ENCODE measurements around the gene UBE2S.

Gene UBE2S

DNA sequence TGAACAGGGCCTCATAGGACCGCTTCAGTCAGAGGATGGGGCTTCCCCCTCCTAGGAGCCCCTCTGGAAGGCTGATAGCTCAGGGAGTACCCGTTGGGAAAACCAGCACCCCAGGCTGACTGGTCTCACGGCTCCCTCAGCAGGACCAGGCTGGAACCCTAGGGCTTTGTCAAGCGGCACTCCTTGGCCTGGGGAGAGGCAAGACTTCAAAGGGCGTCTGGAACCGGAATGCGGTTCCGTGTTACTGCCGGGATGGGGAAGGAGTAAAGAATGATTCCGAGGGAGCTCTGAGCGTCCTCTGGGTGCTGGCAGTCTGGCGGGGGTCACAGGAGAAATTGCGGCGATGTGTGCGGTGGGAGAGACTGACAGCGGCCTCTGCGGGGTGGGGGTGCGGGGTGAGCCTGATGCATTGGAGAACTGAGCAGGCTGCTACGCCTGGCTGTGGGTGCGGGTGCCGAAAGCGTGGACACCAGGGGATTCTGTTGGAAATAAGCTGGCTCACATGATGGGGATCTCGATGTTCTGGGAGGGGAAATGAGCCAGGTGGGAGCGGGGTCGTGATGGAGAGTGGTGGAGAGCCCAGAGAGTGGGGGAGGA, 54.9 kb downstream of the UBE2S start:
- no peak overlapping the region for H3K9ac ChIP-seq (ENCODE audit: low read length)
- peaks cover 63% of the 10 kb centered on the region for H3K27me3 ChIP-seq (ENCODE audit: control insufficient read depth, insufficient read depth, low read length)
- no peak overlapping the region for H3K27ac ChIP-seq (ENCODE audit: low read length)
- peaks cover 26% of the 10 kb centered on the region for H3K4me1 ChIP-seq (ENCODE audit: control insufficient read depth, low read depth, low read length)
- H3K36me3 ChIP-seq (ENCODE audit: control insufficient read depth, low read depth, low read length): no peaks in the 10 kb centered on the region
- no peak overlapping the region for H3K4me3 ChIP-seq (ENCODE audit: low read length)
- no peaks in the 10 kb centered on the region for H3K9me3 ChIP-seq (ENCODE audit: control insufficient read depth, low read depth, low read length)

GRCh38 chr19:55352040-55352439, 55.5 kb downstream of the UBE2S start:
- H3K4me1 ChIP-seq (ENCODE audit: control insufficient read depth, low read depth, low read length): peaks cover 28% of the 10 kb centered on the region
- no peak overlapping the region for H3K9ac ChIP-seq (ENCODE audit: low read length)
- peaks cover 59% of the 10 kb centered on the region for H3K27me3 ChIP-seq (ENCODE audit: control insufficient read depth, insufficient read depth, low read length)
- H3K36me3 ChIP-seq (ENCODE audit: control insufficient read depth, low read depth, low read length): no peaks in the 10 kb centered on the region
- H3K27ac ChIP-seq (ENCODE audit: low read length): no peak overlapping the region
- H3K9me3 ChIP-seq (ENCODE audit: control insufficient read depth, low read depth, low read length): no peaks in the 10 kb centered on the region
- no peak overlapping the region for H3K4me3 ChIP-seq (ENCODE audit: low read length)

DNA sequence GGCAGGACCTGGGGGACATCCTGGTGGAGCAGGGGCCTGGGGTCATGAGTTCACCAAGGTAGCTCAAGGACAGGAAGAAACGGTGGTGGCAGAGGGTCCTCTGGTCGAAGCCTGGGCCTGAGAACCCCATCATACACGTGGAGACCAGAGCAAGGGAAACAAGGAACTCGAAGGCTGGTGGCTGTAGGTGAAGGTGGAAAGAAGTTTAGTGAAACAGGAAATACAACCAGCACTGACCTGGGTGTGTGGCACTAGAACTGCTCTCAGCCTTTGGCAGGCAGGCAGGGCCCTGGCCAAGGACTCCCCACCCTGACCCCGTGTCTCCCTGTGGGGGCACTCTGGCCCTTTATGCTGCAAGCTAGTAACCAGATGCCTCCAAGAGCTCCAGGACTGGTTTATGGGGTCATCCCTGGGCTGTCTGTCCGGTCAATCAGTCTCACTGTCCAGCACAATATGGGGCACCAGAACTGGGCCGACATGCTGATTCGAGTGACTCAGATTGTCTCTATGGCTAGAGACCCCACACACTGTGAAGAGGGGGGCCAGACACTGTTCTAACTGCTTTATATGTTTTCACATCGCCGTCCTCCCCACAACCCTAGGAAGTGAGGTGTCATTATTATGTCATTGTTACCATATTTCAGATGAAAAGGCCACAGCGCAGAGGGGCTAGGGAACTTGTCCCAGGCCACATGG, 56.8 kb downstream of the UBE2S start:
- H3K36me3 ChIP-seq (ENCODE audit: control insufficient read depth, low read depth, low read length): no peaks in the 10 kb centered on the region
- H3K4me1 ChIP-seq (ENCODE audit: control insufficient read depth, low read depth, low read length): peaks cover 28% of the 10 kb centered on the region
- H3K27ac ChIP-seq (ENCODE audit: low read length): no peak overlapping the region
- H3K4me3 ChIP-seq (ENCODE audit: low read length): no peak overlapping the region
- no peaks in the 10 kb centered on the region for H3K9me3 ChIP-seq (ENCODE audit: control insufficient read depth, low read depth, low read length)
- no peak overlapping the region for H3K9ac ChIP-seq (ENCODE audit: low read length)
- peaks cover 46% of the 10 kb centered on the region for H3K27me3 ChIP-seq (ENCODE audit: control insufficient read depth, insufficient read depth, low read length)
